Measurements from ENCODE around the gene SH3RF3.

The SH3RF3 gene

DNA sequence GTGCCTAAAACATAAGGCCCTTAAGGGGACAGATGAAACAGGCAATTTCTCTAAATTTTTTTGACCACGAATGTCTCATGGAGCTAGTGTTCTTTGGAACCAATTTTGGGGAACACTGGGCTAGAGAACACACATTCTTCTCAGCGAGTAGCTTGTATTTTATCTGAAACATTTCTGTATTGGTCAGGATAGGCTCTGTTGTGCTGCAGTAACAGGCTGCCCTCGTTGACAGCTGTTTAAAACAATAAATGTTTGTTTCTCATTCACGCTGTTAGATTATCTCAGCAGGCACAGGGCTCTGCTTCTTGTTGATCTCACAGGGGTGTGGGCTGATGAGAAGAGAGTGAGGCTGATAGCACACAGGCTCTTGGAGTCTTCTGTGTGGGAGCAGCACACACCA lies 105.3 kb downstream of the SH3RF3 start:
- peaks cover 82 to 98% (median 91%) of the 10 kb centered on the region in 10 experiments for H3K4me1 ChIP-seq
- no peaks in the 10 kb centered on the region for H3K27me3 ChIP-seq
- peak overlapping the region in 4 of 11 experiments; percentile 8 to 55 (median 32); a peak in 7 of 22 replicates for H3K9ac ChIP-seq
- no peak for TF ChIP-seq Cebpa-rat (IDR thresholded peaks at IDR 0.05)
- H3K36me3 ChIP-seq, result peaks cover 0 to 10% (median 0%) of the 10 kb centered on the region in 11 experiments; a peak in 3 of 22 replicates
- H3K4me2 ChIP-seq, result peak overlapping the region; percentile 76 to 96 (median 91); a peak in 21 of 22 replicates
- peaks cover 0 to 3% (median 0%) of the 10 kb centered on the region in 11 experiments; a peak in 1 of 22 replicates for H4K20me1 ChIP-seq
- peaks cover 0 to 20% (median 11%) of the 10 kb centered on the region in 11 experiments; a peak in 13 of 22 replicates for H3K9me3 ChIP-seq (replicated peaks in 1 of 11)
- peak overlapping the region in 10 of 11 experiments; percentile 59 to 100 (median 99); a peak in 21 of 22 replicates for H3K27ac ChIP-seq
- no peak overlapping the region for H3K4me3 ChIP-seq

DNA sequence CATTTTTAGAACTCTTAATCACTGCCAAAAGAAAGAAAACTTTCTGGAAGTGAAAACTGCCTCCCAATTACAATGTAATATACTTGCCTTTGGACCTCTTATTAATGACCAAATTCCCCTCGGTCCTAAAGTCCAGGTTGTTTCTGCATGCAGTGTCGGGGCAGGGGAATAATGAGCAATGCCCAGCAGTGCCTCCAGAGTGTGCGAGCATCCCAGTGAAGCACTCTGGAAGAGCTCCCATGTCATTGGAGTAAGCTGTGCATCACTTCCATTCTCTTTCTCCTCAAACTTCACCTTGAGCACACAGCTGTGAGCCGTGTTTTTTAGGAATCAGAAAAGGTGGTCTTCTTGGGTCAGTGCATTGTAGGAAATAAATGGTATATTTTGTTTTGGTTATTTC lies 107.1 kb downstream of the SH3RF3 start:
- Histone ChIP-seq H3K9me3 (replicated peaks in 1 of 11) (peaks cover 0 to 20% (median 11%) of the 10 kb centered on the region in 11 experiments; a peak in 13 of 22 replicates), H3K36me3 (peaks cover 0 to 10% (median 0%) of the 10 kb centered on the region in 11 experiments; a peak in 3 of 22 replicates), H3K27me3 (no peaks in the 10 kb centered on the region), H3K4me3 (no peak overlapping the region), H4K20me1 (no peaks in the 10 kb centered on the region), H3K9ac (peak overlapping the region in 9 of 11 experiments; percentile 61 to 97 (median 88); a peak in 13 of 22 replicates), H3K4me2 (peak overlapping the region; percentile 76 to 96 (median 91)), H3K27ac (peak overlapping the region; percentile 86 to 100 (median 99); a peak in 20 of 22 replicates), H3K4me1 (peaks cover 87 to 98% (median 91%) of the 10 kb centered on the region in 10 experiments)
- no peak for TF ChIP-seq Cebpa-rat (IDR thresholded peaks at IDR 0.05)

DNA sequence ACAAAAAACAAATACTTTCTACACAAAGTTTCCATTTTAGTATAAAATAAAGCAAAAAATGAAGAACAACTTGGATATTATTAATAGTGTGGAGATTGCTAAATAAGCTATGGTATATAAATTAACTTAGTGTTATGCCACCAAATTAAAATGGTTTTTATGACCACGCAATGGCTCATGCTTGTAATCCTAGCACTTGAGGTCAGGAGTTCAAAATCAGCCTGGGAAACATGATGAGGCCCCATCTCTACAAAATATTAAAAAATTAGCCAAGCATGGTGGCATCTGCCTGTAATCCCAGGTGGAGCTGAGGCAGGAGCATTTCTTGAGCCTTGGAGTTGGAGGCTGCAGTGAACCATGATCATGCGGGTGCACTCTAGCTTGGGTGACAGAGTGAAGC lies 108.8 kb downstream of the SH3RF3 start:
- peak overlapping the region in 7 of 10 experiments; percentile 13 to 53 (median 47); a peak in 10 of 20 replicates for H3K4me3 ChIP-seq
- H3K9ac ChIP-seq, result peak overlapping the region; percentile 58 to 97 (median 88)
- peak overlapping the region; percentile 86 to 100 (median 99) for H3K27ac ChIP-seq
- H3K4me2 ChIP-seq, result peak overlapping the region; percentile 76 to 96 (median 91)
- no peak for TF ChIP-seq Cebpa-rat (IDR thresholded peaks at IDR 0.05)
- H3K9me3 ChIP-seq (replicated peaks in 1 of 11), result peaks cover 0 to 18% (median 9%) of the 10 kb centered on the region in 11 experiments; a peak in 13 of 22 replicates
- peaks cover 0 to 10% (median 0%) of the 10 kb centered on the region in 11 experiments; a peak in 3 of 22 replicates for H3K36me3 ChIP-seq
- H3K4me1 ChIP-seq, result peaks cover 87 to 98% (median 91%) of the 10 kb centered on the region in 10 experiments
- H4K20me1 ChIP-seq, result no peaks in the 10 kb centered on the region
- H3K27me3 ChIP-seq, result no peaks in the 10 kb centered on the region

DNA sequence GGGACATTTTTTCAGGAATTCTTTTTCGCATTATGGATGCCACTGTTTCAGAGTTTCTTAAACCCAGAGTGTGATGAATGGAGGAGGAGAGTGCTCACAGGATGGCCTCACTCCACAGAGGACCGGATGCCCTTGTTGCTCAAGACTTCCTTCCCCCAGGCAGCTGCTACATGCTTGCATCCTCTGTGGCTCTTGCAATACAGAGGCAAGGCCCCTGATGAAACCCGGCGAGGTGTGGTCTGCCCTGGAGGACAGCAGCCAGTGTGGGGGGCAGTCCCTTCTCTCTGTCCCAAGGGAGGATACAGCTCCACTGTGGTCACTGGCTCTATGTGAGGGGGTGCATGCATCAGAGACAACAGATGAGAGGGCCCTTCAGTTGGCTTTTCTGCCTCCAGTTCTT lies 109.6 kb downstream of the SH3RF3 start:
- TF ChIP-seq Cebpa-rat (IDR thresholded peaks at IDR 0.05), result peak; percentile 99 to 100 (median 100)
- Histone ChIP-seq H3K4me3 (peak overlapping the region in 8 of 10 experiments; percentile 13 to 53 (median 39); a peak in 11 of 20 replicates), H3K27ac (peak overlapping the region; percentile 86 to 100 (median 99)), H3K9ac (peak overlapping the region; percentile 74 to 97 (median 88)), H3K36me3 (peaks cover 0 to 2% (median 0%) of the 10 kb centered on the region in 11 experiments; a peak in 2 of 22 replicates), H3K4me2 (peak overlapping the region; percentile 76 to 96 (median 92)), H3K27me3 (no peaks in the 10 kb centered on the region), H3K4me1 (peaks cover 89 to 98% (median 92%) of the 10 kb centered on the region in 10 experiments), H3K9me3 (replicated peaks in 1 of 11) (peaks cover 0 to 11% (median 2%) of the 10 kb centered on the region in 11 experiments; a peak in 13 of 22 replicates), H4K20me1 (no peaks in the 10 kb centered on the region)

DNA sequence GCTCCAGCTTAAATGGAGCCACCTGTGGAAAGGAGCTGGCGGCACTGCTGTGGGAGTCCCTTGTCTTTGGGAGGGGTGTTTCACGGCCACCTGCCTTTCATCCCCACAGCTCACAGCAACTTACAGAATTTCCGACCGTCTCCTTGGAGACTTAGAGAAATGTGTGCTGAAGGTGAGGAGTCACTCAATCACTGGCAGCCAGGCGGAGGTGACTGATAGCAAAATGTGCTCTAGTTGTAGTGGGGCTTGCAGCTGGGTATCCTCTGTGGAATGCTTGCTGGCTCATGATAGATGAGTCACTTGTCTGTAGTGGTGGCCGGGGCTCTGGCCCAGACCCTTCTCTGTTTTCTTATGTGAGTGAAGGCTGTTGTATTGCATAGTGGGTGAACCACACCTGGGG lies 110.7 kb downstream of the SH3RF3 start:
- Histone ChIP-seq H3K27ac (peak overlapping the region; percentile 86 to 100 (median 99)), H3K4me1 (peaks cover 94 to 98% (median 96%) of the 10 kb centered on the region in 10 experiments), H3K4me3 (peak overlapping the region in 8 of 10 experiments; percentile 7 to 51 (median 40); a peak in 10 of 20 replicates), H3K27me3 (no peaks in the 10 kb centered on the region), H3K36me3 (no peaks in the 10 kb centered on the region), H3K9ac (peak overlapping the region; percentile 74 to 97 (median 88); a peak in 21 of 22 replicates), H4K20me1 (peaks cover 0 to 5% (median 0%) of the 10 kb centered on the region in 11 experiments; a peak in 2 of 22 replicates), H3K4me2 (peak overlapping the region; percentile 76 to 96 (median 92)), H3K9me3 (replicated peaks in 1 of 11) (no peaks in the 10 kb centered on the region)
- TF ChIP-seq Cebpa-rat (IDR thresholded peaks at IDR 0.05), result peak in 1 of 11 experiments; percentile 58; a peak in 1 of 22 replicates

DNA sequence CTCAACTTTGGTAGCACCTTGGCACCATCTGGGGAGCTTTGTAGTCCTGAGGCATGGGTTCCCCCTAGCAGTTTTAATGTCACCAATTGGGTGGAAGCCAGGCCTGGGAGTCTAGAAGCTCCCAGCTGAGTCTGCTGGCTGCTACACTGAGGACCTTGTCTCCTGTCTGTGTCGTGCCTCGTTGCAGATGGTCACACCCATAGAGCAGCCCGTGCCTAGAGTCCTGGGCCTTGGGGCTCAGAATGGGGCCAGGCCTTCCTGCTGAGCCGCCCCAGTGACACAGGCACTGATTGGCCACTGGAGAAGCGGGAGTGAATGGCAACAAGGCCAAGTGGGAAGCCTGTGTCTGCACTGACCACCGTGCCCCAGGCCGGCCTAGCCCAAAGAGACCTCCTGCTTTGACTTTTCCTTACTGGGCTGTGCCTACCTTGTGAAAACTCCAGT lies 113.2 kb downstream of the SH3RF3 start:
- TF ChIP-seq Cebpa-rat (IDR thresholded peaks at IDR 0.05), result no peak
- H4K20me1 ChIP-seq, result peaks cover 0 to 21% (median 0%) of the 10 kb centered on the region in 11 experiments; a peak in 3 of 22 replicates
- peak overlapping the region in 9 of 11 experiments; percentile 29 to 97 (median 88); a peak in 15 of 22 replicates for H3K9ac ChIP-seq
- H3K27ac ChIP-seq, result peak overlapping the region; percentile 86 to 100 (median 99)
- peaks cover 89 to 98% (median 94%) of the 10 kb centered on the region in 10 experiments for H3K4me1 ChIP-seq
- H3K4me3 ChIP-seq, result no peak overlapping the region; a peak in 1 of 20 replicates
- H3K4me2 ChIP-seq, result peak overlapping the region; percentile 76 to 96 (median 92)
- H3K36me3 ChIP-seq, result no peaks in the 10 kb centered on the region
- no peaks in the 10 kb centered on the region; a peak in 1 of 22 replicates for H3K9me3 ChIP-seq (replicated peaks in 1 of 11)
- H3K27me3 ChIP-seq, result no peaks in the 10 kb centered on the region

DNA sequence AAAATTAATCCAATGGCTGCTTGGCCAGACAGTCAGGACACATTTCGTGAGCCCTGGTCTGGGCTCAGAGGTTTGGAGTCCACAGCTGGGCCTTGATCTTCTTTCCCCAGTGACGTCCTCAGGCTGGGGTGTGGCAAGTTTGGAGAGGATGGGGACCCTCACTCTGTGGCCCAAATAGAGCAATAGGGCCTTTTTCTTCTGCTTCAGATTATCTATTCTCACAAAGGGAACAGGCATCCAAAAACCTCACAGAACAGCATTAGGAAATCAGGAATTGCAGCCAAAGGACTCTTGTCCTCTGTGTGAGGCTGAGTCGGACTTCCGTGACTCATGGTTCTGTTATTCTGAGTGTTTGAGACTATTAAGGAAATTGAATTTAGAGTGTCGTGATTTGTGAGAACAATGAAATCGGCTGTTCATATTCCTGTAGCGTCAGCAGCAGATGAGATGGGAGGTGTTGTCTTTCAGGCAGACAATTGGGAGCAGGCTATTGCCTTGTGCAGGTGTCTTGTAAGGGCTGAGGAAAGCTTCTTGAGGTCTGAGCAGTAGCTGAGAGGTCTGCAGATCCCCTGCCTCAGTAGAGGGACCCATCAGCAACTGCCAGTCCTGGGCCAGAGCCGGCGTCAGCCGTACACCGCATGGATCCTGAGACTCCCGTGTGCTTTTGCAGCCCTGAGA lies 113.8 kb downstream of the SH3RF3 start:
- Histone ChIP-seq H3K4me3 (no peak overlapping the region), H4K20me1 (peaks cover 0 to 24% (median 0%) of the 10 kb centered on the region in 11 experiments; a peak in 3 of 22 replicates), H3K4me1 (peaks cover 89 to 98% (median 94%) of the 10 kb centered on the region in 10 experiments), H3K27me3 (no peaks in the 10 kb centered on the region), H3K9me3 (replicated peaks in 1 of 11) (no peaks in the 10 kb centered on the region; a peak in 1 of 22 replicates), H3K9ac (peak overlapping the region in 8 of 11 experiments; percentile 1 to 97 (median 89); a peak in 9 of 22 replicates), H3K4me2 (peak overlapping the region; percentile 76 to 96 (median 92)), H3K36me3 (no peaks in the 10 kb centered on the region), H3K27ac (peak overlapping the region; percentile 86 to 100 (median 99))
- no peak for TF ChIP-seq Cebpa-rat (IDR thresholded peaks at IDR 0.05)

DNA sequence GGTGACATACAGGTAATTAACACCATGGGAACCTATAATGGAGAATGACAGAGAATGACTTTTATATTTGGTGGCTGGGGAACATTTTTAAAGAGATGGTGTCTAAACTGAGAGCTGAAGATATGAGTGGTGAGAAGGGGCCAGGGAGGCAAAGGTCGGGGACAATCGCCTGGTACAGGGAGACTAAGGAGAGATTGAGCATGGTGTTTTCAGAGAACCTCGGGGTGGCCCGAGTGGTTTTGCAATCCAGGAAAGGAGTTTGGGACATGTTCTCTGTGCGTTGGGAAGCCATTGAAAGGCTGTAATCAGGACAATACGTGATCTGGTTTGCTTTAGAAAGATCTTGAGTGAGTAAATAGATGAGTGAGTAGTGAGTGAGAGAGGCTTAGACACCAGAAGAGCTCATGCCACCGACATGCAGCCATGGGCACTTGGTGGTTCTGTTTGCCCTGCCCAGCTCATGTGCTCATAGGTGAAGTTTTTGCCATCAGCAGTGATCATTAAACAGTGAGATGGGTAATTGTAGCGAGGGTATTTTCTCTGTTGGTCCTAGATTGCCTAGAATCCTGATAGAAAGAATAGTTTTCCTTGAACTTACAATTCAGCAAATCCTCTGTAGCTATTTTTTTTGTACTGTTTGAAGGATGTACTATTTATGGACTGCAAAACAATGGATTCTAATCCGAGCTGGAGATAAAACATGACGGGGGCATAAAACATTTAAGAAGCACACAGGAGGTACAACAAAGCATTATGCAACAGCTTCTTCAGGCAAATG lies 114.7 kb downstream of the SH3RF3 start:
- TF ChIP-seq Cebpa-rat (IDR thresholded peaks at IDR 0.05), result no peak
- H3K4me3 ChIP-seq, result no peak overlapping the region
- H3K9ac ChIP-seq, result peak overlapping the region in 1 of 11 experiments; percentile 29; a peak in 1 of 22 replicates
- peak overlapping the region in 10 of 11 experiments; percentile 15 to 100 (median 98); a peak in 16 of 22 replicates for H3K27ac ChIP-seq
- peaks cover 0 to 24% (median 0%) of the 10 kb centered on the region in 11 experiments; a peak in 3 of 22 replicates for H4K20me1 ChIP-seq
- H3K4me2 ChIP-seq, result peak overlapping the region; percentile 20 to 96 (median 91); a peak in 19 of 22 replicates
- no peaks in the 10 kb centered on the region; a peak in 1 of 22 replicates for H3K9me3 ChIP-seq (replicated peaks in 1 of 11)
- H3K27me3 ChIP-seq, result no peaks in the 10 kb centered on the region
- H3K4me1 ChIP-seq, result peaks cover 85 to 100% (median 97%) of the 10 kb centered on the region in 10 experiments
- H3K36me3 ChIP-seq, result no peaks in the 10 kb centered on the region

All from BLaER1 treated with 17β-estradiol and CSF1 and Interleukin-3, amounts not matched to agents 10 nM and 100 nM (cell line).